Panc1 (cell line): ENCODE measurements around the gene SCIMP.

ENCODE experiments used
- POLR2AphosphoS5 ChIP-seq: IDR thresholded peaks from 2 replicates; pipeline ENCODE4 v1.6.1; 2012; ENCODE audit warnings: mild to moderate bottlenecking, low read depth, low read length, moderate library complexity
- TCF7L2 ChIP-seq: IDR thresholded peaks from 2 replicates; pipeline ENCODE4 v1.6.1; 2011; ENCODE audit warnings: mild to moderate bottlenecking, low read depth, low read length, inconsistent platforms
- TF ChIP-seq, protein P1 (sequence below): fragments of 450-650 bp; IDR thresholded peaks from 2 replicates; pipeline ENCODE4 v1.5.1; 2017; ENCODE audit warnings: mild to moderate bottlenecking

DNA sequence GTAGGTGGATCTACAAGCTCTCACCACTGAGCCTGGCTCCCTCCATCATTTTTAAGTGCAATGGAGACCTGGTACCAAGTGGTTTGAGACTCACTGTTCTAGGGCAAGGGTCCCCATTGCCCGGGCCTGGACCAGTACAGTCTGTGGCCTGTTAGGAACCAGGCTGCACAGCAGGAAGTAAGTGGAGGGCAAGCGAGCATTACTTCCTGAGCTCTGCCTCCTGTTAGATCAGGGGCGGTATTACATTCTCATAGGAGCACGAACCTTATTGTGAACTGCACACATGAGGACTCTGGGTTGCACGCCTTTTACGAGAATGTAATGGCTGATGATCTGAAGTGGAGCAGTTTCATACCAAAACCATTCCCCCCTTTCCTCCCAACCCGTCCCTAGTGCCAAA, 36.2 kb downstream of the SCIMP start:
- TF ChIP-seq, protein P1, sequence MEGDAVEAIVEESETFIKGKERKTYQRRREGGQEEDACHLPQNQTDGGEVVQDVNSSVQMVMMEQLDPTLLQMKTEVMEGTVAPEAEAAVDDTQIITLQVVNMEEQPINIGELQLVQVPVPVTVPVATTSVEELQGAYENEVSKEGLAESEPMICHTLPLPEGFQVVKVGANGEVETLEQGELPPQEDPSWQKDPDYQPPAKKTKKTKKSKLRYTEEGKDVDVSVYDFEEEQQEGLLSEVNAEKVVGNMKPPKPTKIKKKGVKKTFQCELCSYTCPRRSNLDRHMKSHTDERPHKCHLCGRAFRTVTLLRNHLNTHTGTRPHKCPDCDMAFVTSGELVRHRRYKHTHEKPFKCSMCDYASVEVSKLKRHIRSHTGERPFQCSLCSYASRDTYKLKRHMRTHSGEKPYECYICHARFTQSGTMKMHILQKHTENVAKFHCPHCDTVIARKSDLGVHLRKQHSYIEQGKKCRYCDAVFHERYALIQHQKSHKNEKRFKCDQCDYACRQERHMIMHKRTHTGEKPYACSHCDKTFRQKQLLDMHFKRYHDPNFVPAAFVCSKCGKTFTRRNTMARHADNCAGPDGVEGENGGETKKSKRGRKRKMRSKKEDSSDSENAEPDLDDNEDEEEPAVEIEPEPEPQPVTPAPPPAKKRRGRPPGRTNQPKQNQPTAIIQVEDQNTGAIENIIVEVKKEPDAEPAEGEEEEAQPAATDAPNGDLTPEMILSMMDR, result no peak
- TF ChIP-seq POLR2AphosphoS5 (no peak), TCF7L2 (no peak)
